HG03571 (cell line): Measurements from ENCODE around the gene DMRT1.

Source experiments
- ATAC-seq: cut with Tn5 transposase; IDR thresholded peaks from one replicate; pipeline ENCODE4 v1.9.1; 2021; ENCODE audit not compliant: unreplicated experiment

DMRT1 gene

DNA sequence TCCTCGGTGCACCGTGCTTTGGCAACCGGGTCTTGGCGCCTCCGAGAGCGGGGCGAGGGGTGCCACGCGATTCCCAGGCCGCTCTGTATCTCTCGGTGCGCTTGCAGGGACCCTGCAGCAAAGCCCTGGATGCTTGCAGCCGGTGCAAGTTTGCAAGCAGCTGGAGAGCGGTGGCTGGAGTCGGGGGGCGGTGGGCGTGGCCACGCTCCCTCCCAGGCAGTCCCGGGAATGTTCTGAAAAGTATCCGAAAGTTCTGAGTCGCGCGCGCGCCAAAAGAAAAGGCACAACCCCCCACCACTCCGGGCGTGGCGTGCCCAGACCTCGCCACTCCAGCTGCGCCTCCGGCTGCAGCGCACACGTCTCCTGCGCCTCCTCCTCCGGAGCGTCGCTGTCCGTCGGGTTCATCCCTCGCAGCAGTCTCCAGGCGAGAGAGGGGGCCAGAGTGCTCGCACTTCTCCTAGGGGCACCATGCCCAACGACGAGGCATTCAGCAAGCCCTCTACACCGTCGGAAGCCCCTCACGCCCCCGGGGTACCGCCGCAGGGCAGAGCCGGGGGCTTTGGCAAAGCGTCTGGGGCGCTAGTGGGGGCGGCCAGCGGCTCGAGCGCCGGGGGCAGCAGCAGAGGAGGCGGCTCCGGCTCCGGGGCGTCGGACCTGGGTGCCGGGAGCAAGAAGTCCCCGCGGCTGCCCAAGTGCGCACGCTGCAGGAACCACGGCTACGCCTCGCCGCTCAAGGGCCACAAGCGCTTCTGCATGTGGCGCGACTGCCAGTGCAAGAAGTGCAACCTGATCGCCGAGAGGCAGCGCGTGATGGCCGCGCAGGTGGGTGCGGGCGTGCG lies at the start of gene DMRT1:
TSS of gene DMRT1 (plus strand) at position 327 of the 839 bp plus-strand sequence. CDS start at position 469, 142 bp downstream.
- ATAC-seq: no peak

DNA sequence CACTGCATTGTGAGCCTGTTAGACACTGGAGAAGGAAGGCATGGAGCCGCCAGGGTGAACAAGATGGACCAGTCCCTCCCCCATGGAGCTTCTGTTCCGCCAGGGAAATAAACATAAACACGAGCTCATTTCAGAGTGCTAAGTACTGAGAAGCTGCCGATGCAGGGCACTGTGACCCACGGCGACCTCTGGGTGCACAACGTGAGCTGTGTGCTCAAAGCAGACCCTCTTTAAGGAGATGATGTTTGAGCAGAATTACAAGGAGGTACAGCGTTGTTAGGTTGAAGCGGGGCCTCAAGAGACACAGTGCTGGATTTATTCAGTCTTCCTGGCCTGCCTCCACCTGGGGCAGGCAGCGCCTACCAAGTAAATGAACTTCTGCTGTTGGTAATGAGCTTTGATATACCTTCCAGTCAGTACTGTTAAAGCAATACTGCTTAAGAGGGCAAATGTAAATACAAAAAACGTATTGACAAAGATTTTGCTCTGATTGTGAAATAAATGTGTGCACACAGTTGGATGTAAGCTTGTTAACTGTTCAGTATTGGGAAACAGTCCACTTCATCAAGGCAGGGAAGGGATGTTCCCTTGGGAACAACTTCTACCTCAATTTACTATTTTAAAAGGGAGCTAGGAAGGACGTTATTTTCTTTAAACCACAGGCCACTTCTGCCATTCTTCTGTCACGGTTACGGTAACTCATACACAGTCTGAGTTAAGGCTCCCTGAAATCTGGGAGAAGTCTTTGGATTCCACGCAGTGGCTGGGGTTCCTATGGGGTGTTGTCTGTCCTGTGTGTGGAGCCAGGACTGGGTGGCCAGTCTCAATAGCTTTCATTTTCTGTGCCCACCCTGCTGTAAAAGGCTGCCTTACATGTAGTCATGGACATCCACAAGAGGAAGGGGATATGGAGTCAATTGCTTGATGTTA lies 48.9 kb upstream of the DMRT1 start:
- ATAC-seq: no peak

DNA sequence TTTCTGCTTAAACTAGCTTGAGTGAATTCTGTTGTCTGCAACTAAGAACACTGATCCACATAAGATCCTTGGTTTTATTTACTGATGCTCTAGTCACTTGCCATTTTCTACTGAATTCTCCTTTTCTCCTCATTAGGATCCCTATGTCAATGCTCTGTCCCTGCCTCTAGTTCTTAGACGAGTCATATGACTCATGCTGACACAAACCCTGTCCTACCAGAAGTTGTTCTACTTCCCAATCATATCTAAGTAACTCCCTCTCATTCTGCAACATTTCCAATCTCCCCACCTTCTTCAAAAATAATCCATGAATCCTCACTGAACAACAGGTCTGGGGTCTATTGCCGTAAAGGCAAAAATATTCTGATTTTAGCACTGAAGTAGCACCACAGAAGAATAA lies 47.1 kb upstream of the DMRT1 start:
- no peak for ATAC-seq

DNA sequence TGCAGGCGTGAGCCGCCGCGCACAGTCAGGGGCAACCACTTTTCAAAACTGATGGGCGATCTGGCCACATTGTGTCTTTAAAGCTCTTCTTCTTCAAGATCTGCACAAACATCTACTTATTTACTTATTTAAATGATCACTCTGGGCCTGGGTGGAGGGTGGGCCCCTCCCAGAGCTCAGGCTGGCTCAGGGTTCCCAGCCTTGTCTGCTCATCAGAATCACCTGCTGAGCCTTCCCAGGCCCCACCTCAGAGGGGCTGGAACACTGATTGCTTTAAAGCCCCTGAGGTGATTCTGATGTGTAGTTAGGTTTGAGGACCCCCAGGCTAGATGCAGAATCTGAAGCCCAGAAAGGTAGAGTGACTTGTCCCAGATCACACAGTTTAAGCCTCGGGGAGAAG lies 45.6 kb upstream of the DMRT1 start:
- ATAC-seq: no peak

DNA sequence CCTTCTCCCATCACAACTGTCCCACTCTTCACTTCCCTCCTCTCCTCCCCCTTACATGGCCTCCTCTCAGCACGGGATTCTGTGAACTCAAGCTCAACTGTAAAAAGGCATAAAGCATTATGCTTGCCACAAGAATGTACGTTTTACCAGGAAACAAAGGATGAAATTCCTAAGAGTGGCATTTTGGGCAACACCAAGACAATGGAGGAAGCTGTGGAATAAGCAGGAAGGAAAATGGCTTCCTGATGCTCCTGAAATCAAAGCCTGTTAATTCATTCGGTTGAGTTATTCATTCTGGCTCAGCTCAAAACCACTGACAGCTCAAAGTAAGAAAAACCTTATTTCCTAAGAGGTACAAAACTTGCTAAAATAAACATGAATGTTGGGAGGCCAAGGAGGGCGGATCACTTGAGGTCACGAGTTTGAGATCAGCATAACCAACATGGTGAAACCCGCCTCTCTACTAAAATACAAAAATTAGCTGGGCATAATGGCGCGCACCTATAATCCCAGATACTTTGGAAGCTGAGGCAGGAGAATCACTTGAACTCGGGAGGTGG lies 40.8 kb upstream of the DMRT1 start:
- no peak for ATAC-seq

DNA sequence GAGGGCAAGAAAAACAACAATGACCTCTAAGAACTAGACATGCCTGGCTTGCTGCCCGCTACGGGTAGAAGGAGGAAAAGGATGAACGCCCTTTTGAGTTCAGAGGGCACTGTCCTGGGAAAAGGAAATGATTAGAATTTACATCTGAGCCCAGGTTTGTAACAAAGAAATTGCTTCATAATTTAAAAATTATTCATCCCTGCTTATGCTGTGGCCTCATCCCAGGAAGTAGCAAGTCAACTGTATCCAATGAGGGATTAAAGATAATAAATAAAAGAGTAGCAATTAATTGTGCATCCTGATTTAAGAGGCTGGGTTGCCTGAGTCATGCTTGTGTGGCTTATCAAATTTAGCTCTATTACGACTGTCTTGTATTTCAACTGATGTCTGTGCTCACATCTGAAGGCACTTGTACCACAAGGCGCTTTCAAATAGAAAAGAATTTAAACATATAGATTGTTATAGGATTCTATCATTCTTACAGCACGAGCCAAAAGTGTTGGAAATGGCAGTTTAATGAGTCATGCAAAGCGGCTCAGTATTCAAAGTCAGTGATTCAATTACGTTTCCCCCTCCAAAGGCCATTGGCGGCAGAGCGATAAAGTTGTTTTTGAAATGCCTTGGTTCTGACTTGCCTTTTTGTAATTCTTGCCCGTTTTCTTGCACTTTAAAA lies 40.0 kb upstream of the DMRT1 start:
- ATAC-seq: no peak

DNA sequence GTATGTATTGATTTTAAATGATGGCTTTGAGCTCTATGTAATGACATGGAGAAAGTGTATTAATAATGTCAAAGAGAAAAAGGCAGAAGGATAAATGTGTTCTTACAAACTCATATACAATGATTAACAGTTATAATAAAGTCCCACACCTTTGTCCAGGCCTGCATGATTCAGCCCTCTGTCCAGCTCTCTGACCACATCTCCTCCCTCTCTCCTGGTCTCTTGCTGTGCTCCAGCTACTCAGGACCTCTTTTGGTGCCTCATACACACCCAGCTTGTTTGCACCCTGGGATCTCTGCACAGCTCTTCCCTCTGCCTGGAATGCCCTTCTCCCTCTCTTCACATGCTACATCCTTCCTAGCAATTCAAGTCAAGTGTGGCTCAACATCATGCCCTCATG lies 37.5 kb upstream of the DMRT1 start:
- ATAC-seq: no peak

DNA sequence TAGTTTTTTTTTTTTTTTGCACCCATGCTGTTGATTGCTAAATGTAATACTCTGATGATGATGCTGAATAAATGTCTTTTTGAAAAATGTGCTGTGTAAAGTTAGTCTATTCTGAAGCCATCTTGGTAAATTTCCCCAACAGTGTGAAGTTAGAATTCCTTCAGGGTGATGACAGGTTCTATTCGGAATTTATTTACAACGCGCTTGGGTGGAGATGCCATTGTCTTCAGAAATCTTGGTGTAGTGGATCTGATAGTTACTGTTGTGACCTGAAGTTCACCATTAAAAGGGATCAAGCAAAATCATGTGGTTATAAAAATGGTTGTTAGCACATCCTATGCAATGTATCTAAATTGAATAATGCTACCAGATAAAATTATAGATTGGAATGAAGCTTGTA lies 36.3 kb upstream of the DMRT1 start:
- no peak for ATAC-seq

DNA sequence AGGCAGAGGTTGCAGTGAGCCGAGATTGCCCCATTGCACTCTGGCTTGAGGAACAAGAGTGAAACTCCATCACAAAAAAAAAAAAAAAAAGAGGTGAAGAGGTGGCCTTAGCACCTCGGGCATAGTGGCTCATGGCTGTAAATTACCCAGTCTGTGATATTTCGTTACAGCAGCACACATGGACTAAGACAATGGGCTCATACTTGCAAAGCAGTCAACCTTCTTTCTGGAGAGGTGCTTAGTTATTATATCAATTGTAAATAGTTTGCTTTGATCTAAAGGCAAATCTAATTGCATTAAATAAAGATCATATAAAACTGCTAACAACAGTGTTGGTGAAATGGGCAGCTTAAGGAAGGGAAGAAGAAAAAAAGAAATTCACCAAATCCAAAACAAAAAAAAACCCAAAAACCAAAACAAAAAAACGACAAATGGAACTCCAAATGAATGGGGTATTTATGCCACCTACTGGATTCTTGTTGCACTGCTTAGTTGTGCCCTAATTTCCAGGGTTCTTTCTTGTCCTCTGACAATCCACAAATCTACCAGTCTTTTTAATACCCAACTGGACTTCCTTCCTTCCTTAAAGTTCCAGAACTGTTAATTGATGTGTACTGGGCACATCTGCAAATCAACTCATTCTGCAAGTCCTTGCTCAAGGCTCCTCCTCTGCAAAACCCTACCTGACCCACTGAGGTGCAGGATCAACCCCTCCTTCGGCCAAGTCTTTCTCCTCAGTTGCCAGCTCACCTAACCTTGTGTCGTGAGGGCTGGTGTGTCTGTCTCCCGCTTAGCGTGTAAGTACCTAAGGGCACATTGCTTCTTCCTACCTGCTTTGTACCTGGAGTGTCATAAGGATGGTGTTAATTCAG lies 35.0 kb upstream of the DMRT1 start:
- no peak for ATAC-seq

DNA sequence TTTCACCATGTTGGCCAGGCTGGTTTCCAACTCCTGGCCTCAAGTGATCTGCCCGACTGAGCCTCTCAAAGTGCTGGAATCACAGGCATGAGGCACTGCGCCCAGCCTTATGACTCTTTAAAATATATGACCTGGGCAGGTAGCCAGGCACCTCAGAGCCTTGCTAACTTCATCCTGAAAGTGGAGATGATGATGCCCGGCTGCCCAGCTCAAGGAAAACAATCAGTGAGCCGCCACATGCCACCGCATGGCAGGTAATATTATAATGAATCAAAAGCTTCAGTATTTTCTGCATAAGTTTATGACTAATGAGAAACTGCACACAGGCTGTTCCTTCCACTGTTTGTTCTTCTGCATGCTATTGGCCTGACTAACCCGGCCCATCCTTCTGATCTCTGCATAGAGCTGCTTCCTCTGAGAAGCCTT lies 30.4 kb upstream of the DMRT1 start:
- ATAC-seq: no peak

DNA sequence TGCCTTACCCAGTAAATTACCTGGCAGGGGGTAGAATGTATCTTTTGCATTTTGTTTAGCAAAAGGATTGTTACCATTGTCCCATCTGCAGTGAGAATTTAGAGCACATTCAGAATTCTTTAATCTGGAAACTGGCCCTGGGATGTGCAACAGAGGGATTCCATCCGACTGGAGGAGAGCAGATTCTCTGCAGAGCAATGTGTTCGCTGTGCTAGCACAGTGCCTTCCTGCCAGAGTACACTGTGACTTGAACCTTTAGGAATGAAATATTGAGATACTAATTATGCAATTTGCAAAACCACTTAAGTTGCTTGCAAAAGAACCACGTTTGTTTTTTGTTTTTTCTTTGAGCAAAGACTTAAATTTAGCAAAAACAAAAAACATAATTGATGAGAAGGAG lies 22.5 kb upstream of the DMRT1 start:
- ATAC-seq: no peak

DNA sequence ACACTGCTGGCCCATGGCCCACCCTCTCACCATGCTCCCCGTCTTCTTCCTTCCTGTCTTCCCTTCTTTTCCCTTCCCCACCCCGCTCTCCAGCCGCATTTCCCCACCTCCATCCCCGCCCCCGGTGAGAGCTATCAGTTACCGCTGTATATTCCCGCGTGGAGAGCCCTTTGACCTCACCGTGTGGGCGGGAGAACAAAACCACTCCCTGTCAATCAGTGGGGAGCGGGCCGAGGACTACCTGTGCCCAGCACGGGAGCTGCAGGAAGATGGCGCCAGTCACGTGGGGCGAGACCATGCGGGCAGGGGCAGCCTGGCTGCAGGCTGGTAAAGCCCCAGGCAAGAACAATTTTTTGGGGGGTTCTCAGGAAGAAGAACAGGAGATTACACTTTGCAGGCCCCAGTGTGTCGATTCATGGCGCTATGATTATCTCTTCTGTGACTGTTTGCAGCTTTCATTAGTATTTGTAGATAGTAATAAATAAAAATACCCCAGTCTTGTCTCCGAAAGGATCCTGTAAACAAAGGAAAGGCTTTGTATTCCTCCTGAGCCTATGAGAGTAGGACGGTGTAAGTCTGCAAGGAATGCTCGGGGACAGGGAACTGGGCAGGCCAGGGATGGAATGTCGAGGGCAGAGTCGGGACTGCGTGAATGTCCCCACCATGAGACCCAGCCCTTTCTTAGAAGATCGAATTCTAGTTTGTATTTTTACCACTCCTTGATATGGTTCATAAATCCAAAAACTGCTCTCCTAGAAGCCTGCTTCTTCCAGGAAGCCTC lies 14.8 kb upstream of the DMRT1 start:
- no peak for ATAC-seq

DNA sequence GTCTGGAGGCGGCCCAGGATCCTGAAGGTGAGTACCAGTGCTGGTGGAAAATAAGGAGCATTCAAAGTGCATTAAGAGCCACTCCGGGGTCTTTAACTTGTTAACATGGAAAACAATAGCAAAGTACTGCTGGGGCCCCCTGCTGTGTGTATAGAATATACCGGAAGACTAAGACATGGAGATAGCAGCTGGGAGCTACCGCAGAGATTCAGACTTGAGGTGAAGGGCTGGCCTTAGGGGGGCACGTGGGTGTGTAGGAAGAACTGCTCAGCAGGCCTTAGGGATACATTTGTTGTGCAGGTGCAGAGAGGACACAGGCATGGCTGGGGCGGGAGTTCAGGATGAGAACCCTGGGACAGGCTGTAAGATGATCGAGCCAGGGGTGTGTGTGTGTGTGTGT lies 1.2 kb upstream of the DMRT1 start:
- no peak for ATAC-seq

DNA sequence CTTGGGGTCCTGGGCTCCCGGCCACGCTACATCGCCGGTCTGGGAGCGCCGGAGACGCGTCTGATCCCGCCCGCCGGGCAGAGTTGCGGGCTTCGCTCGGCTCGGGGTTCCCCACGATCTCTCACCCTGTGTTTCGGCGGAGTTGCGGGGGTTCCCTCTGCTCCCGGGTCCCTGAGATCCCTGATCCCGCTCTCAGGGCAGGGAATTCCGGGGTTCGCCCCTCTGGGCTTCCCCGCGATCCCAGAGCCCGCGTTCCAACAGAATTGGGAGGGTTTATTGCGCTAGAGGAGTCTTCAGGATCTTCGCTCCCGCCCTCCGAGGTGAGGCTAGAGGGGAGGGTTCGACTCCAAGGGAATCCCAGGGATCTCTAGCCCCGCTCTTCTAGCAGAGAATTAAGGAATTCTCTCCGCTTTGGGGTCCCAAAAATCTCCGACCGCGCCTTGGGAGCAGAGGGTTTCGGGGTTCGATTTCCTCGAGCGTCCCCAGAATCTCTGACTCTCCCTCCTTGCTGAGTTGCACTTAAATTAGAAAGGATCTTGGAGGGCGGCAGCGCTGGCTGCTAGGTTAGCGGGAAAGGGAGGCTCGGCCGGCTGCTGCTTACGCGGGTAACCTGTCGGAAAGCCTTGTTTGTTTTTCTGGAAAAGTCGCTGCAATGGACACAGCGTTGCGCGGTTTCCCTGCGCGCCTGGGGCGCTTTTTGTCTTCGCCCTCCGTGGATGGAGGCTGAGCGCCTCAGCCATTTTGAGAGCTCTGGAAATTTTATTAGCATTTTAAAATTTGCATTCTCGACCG lies 1.3 kb downstream of the DMRT1 start:
- ATAC-seq: no peak

DNA sequence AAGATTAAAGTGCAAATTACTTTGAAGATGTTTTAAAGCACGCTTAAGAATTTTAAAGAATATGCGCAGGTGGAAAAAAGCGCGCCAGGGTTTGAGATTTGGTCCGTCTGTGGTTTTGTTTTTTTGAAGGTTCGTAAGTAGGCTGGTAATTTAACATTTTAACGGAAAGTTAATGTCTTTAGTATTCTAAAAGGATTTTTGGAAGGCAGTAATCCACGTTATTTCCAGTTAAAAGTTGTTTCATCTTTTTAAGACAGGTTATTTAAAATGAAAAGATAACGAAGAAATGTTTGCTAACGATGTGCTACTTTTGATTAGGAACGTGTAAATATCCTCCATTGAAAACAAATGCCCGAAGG lies 1.9 kb downstream of the DMRT1 start:
- ATAC-seq: no peak

DNA sequence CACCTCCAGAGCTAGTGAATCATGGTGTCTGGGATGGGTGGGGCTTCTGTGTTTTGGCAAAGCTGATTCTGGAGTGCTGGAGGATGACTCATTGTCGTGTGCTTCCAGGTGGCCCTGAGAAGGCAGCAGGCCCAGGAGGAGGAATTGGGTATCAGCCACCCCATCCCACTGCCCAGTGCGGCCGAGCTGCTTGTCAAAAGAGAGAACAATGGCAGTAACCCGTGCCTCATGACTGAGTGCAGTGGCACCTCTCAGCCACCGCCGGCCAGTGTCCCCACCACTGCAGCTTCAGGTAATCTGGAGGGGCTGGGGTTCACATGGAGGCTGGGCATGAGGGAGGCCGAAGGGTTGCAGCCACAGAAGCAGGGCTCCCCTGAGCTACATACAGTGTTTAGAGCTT lies 5.4 kb downstream of the DMRT1 start:
- no peak for ATAC-seq

DNA sequence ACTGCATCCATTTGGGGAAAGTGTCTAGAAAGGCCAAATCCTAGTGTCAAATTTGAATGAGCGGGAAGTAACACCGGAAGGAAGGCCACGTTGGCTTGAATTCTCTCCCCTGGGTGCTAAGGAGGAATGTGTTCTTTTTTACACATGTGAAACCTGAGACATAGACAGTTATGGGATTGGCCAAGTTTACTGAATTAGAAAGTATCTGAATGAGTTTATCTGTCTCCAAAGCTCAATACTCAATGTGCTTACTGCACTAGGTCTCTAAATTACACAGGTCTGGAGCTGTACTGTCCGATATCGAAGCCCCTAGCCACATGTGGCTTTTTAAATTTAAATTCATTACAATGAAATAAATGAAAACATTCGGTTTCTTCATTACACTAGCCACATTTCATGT lies 6.0 kb downstream of the DMRT1 start:
- ATAC-seq: peak; percentile 54

DNA sequence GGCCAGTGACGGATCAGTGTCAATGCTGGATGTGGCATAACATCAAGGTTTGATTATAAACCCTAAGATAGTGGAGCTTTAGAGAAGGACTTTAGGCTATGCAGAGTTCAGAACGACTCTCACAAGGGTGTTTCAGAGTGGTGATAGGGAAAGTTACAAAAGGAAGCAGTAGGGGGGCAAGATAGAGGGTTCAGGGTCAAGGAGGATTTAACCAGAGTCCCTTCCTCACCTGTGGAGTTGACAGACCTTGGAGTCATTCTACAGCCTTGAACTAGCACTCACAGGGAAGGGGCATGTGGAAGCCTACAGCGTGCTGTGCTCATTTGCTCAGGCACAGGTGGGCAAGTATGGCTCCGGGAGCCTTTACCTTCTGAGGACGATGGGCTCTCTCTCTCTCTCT lies 7.9 kb downstream of the DMRT1 start:
- no peak for ATAC-seq

DNA sequence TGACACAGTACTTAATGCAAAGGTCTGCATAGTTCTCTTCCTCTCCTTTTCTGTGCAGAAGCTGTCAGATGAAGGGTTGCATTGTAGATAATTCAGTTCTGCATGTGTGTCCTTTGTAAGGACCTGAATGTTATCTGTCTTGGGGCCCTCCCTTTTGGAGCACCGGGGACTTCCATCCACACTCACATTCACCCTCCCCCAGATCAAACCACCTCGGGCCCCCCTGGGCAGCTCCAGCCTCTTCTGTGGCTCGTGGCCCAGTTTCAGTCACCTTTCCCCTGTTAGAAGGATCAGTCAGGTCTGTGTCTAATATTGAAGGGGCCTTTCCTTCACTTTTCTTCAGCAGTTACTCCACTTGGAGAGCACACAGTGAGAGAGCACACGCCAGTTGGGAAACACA lies 11.0 kb downstream of the DMRT1 start:
- no peak for ATAC-seq
